ENCODE results near the gene CBFA2T3.

The CBFA2T3 gene

GRCh38 chr16:88939245-88939971 is 37.6 kb downstream of the CBFA2T3 start:
- Histone ChIP-seq H3K4me3 (ENCODE audit: low read depth, low read length) (no peak overlapping the region), H3K4me1 (ENCODE audit: control insufficient read depth, insufficient read depth, low read length) (peaks cover 5% of the 10 kb centered on the region; the same call in 1 of the 2 replicates), H3K9ac (ENCODE audit: low read depth, low read length) (no peak overlapping the region), H3K9me3 (ENCODE audit: control insufficient read depth, insufficient read depth, low read length) (no peaks in the 10 kb centered on the region), H3K27me3 (ENCODE audit: control insufficient read depth, insufficient read depth, low read length) (peaks cover 38% of the 10 kb centered on the region), H3K27ac (ENCODE audit: low read depth, low read length) (no peak overlapping the region), H3K36me3 (ENCODE audit: control insufficient read depth, insufficient read depth, low read length) (no peaks in the 10 kb centered on the region)

- Histone ChIP-seq H3K36me3 (ENCODE audit: control insufficient read depth, insufficient read depth, low read length) (no peaks in the 10 kb centered on the region), H3K4me1 (ENCODE audit: control insufficient read depth, insufficient read depth, low read length) (peaks cover 5% of the 10 kb centered on the region; the same call in 1 of the 2 replicates)
These were observed 38.2 kb downstream of the CBFA2T3 start for GRCh38 chr16:88938777-88939244.

GRCh38 chr16:88938119-88938776 is 38.8 kb downstream of the CBFA2T3 start:
- peaks cover 38% of the 10 kb centered on the region for H3K27me3 ChIP-seq (ENCODE audit: control insufficient read depth, insufficient read depth, low read length)
- no peaks in the 10 kb centered on the region for H3K9me3 ChIP-seq (ENCODE audit: control insufficient read depth, insufficient read depth, low read length)
- H3K27ac ChIP-seq (ENCODE audit: low read depth, low read length), result no peak overlapping the region
- no peak overlapping the region for H3K9ac ChIP-seq (ENCODE audit: low read depth, low read length)
- no peaks in the 10 kb centered on the region for H3K36me3 ChIP-seq (ENCODE audit: control insufficient read depth, insufficient read depth, low read length)
- peaks cover 5% of the 10 kb centered on the region; the same call in 1 of the 2 replicates for H3K4me1 ChIP-seq (ENCODE audit: control insufficient read depth, insufficient read depth, low read length)
- no peak overlapping the region for H3K4me3 ChIP-seq (ENCODE audit: low read depth, low read length)

More at GRCh38 chr16:88938777-88939244, 38.2 kb downstream of the CBFA2T3 start:
- Histone ChIP-seq H3K9ac (ENCODE audit: low read depth, low read length) (no peak overlapping the region), H3K27me3 (ENCODE audit: control insufficient read depth, insufficient read depth, low read length) (peaks cover 38% of the 10 kb centered on the region), H3K9me3 (ENCODE audit: control insufficient read depth, insufficient read depth, low read length) (no peaks in the 10 kb centered on the region), H3K27ac (ENCODE audit: low read depth, low read length) (no peak overlapping the region), H3K4me3 (ENCODE audit: low read depth, low read length) (no peak overlapping the region)

GRCh38 chr16:88937206-88937621 is 39.8 kb downstream of the CBFA2T3 start:
- Histone ChIP-seq H3K9ac (ENCODE audit: low read depth, low read length) (no peak overlapping the region), H3K9me3 (ENCODE audit: control insufficient read depth, insufficient read depth, low read length) (no peaks in the 10 kb centered on the region), H3K4me3 (ENCODE audit: low read depth, low read length) (no peak overlapping the region), H3K36me3 (ENCODE audit: control insufficient read depth, insufficient read depth, low read length) (no peaks in the 10 kb centered on the region), H3K27ac (ENCODE audit: low read depth, low read length) (no peak overlapping the region), H3K4me1 (ENCODE audit: control insufficient read depth, insufficient read depth, low read length) (peaks cover 3% of the 10 kb centered on the region; the same call in 1 of the 2 replicates), H3K27me3 (ENCODE audit: control insufficient read depth, insufficient read depth, low read length) (peaks cover 27% of the 10 kb centered on the region)

GRCh38 chr16:88936556-88937205 is 40.3 kb downstream of the CBFA2T3 start:
- Histone ChIP-seq H3K4me3 (ENCODE audit: low read depth, low read length) (no peak overlapping the region), H3K27me3 (ENCODE audit: control insufficient read depth, insufficient read depth, low read length) (peaks cover 24% of the 10 kb centered on the region), H3K36me3 (ENCODE audit: control insufficient read depth, insufficient read depth, low read length) (no peaks in the 10 kb centered on the region), H3K9ac (ENCODE audit: low read depth, low read length) (no peak overlapping the region), H3K4me1 (ENCODE audit: control insufficient read depth, insufficient read depth, low read length) (no peaks in the 10 kb centered on the region), H3K27ac (ENCODE audit: low read depth, low read length) (no peak overlapping the region), H3K9me3 (ENCODE audit: control insufficient read depth, insufficient read depth, low read length) (no peaks in the 10 kb centered on the region)

GRCh38 chr16:88936008-88936555 is 40.9 kb downstream of the CBFA2T3 start:
- Histone ChIP-seq H3K27me3 (ENCODE audit: control insufficient read depth, insufficient read depth, low read length) (peaks cover 24% of the 10 kb centered on the region), H3K27ac (ENCODE audit: low read depth, low read length) (no peak overlapping the region), H3K36me3 (ENCODE audit: control insufficient read depth, insufficient read depth, low read length) (no peaks in the 10 kb centered on the region), H3K4me3 (ENCODE audit: low read depth, low read length) (no peak overlapping the region), H3K9me3 (ENCODE audit: control insufficient read depth, insufficient read depth, low read length) (no peaks in the 10 kb centered on the region), H3K4me1 (ENCODE audit: control insufficient read depth, insufficient read depth, low read length) (no peaks in the 10 kb centered on the region), H3K9ac (ENCODE audit: low read depth, low read length) (no peak overlapping the region)

GRCh38 chr16:88934066-88934667 is 42.8 kb downstream of the CBFA2T3 start:
- Histone ChIP-seq H3K36me3 (ENCODE audit: control insufficient read depth, insufficient read depth, low read length) (no peaks in the 10 kb centered on the region), H3K27me3 (ENCODE audit: control insufficient read depth, insufficient read depth, low read length) (peaks cover 5% of the 10 kb centered on the region), H3K4me1 (ENCODE audit: control insufficient read depth, insufficient read depth, low read length) (no peaks in the 10 kb centered on the region), H3K27ac (ENCODE audit: low read depth, low read length) (no peak overlapping the region), H3K9me3 (ENCODE audit: control insufficient read depth, insufficient read depth, low read length) (no peaks in the 10 kb centered on the region), H3K9ac (ENCODE audit: low read depth, low read length) (no peak overlapping the region), H3K4me3 (ENCODE audit: low read depth, low read length) (no peak overlapping the region)

- H3K4me3 ChIP-seq (ENCODE audit: low read depth, low read length), result no peak overlapping the region
- no peak overlapping the region for H3K9ac ChIP-seq (ENCODE audit: low read depth, low read length)
- no peaks in the 10 kb centered on the region for H3K9me3 ChIP-seq (ENCODE audit: control insufficient read depth, insufficient read depth, low read length)
- no peaks in the 10 kb centered on the region for H3K27me3 ChIP-seq (ENCODE audit: control insufficient read depth, insufficient read depth, low read length)
- no peaks in the 10 kb centered on the region for H3K4me1 ChIP-seq (ENCODE audit: control insufficient read depth, insufficient read depth, low read length)
- no peak overlapping the region for H3K27ac ChIP-seq (ENCODE audit: low read depth, low read length)
- no peaks in the 10 kb centered on the region for H3K36me3 ChIP-seq (ENCODE audit: control insufficient read depth, insufficient read depth, low read length)
These were observed 44.1 kb downstream of the CBFA2T3 start for GRCh38 chr16:88932929-88933328.

GRCh38 chr16:88931936-88932335 is 45.1 kb downstream of the CBFA2T3 start:
- Histone ChIP-seq H3K4me1 (ENCODE audit: control insufficient read depth, insufficient read depth, low read length) (no peaks in the 10 kb centered on the region), H3K36me3 (ENCODE audit: control insufficient read depth, insufficient read depth, low read length) (no peaks in the 10 kb centered on the region), H3K9me3 (ENCODE audit: control insufficient read depth, insufficient read depth, low read length) (no peaks in the 10 kb centered on the region), H3K27ac (ENCODE audit: low read depth, low read length) (no peak overlapping the region), H3K9ac (ENCODE audit: low read depth, low read length) (no peak overlapping the region), H3K27me3 (ENCODE audit: control insufficient read depth, insufficient read depth, low read length) (no peaks in the 10 kb centered on the region), H3K4me3 (ENCODE audit: low read depth, low read length) (no peak overlapping the region)

- Histone ChIP-seq H3K27ac (ENCODE audit: low read depth, low read length) (no peak overlapping the region), H3K9ac (ENCODE audit: low read depth, low read length) (no peak overlapping the region), H3K4me1 (ENCODE audit: control insufficient read depth, insufficient read depth, low read length) (peaks cover 5% of the 10 kb centered on the region; the same call in 1 of the 2 replicates), H3K27me3 (ENCODE audit: control insufficient read depth, insufficient read depth, low read length) (no peaks in the 10 kb centered on the region), H3K4me3 (ENCODE audit: low read depth, low read length) (no peak overlapping the region), H3K36me3 (ENCODE audit: control insufficient read depth, insufficient read depth, low read length) (no peaks in the 10 kb centered on the region), H3K9me3 (ENCODE audit: control insufficient read depth, insufficient read depth, low read length) (no peaks in the 10 kb centered on the region)
These were observed 45.6 kb downstream of the CBFA2T3 start for GRCh38 chr16:88931373-88931900.
